Fibroblast of lung (primary cell): ENCODE data around the gene CEP192.

ENCODE experiments used
- EZH2 ChIP-seq: IDR thresholded peaks from 2 replicates; pipeline ENCODE4 v1.5.1; 2012; ENCODE audit warnings: low read length, control low read depth, mild to moderate bottlenecking; ENCODE audit errors: missing control alignments
- TF ChIP-seq, protein P1 (sequence below), 2 donors: IDR thresholded peaks in 1 of 2; conservative IDR thresholded peaks in 1 of 2; 1 replicate in 1 of 2; 2 replicates in 1 of 2; pipeline ENCODE4 v1.5.1; 2011 to 2012; ENCODE audit warnings: low read length in 2 of 2, control low read depth in 1 of 2, inconsistent platforms in 1 of 2, low read depth in 1 of 2, mild to moderate bottlenecking in 1 of 2

DNA sequence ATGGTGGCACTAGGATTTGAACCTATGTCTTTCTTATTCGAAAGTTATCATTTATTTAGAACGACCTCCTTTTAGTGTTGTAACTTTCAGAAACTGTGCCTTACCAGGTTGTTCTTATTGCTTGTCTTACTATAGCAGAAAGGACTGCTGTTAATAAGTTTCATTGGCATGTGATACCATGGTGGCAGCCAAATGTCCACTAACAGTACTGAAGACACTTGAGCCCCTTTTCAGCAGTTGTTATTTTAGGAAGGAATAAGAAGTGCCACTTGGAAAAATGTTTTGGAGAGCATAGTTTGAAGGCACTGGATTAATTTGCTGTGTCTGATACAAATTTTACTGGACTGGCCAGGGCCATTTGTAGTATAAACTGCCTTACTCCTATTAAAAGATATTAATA is 37.7 kb downstream of the CEP192 start:
- TF ChIP-seq, protein P1, sequence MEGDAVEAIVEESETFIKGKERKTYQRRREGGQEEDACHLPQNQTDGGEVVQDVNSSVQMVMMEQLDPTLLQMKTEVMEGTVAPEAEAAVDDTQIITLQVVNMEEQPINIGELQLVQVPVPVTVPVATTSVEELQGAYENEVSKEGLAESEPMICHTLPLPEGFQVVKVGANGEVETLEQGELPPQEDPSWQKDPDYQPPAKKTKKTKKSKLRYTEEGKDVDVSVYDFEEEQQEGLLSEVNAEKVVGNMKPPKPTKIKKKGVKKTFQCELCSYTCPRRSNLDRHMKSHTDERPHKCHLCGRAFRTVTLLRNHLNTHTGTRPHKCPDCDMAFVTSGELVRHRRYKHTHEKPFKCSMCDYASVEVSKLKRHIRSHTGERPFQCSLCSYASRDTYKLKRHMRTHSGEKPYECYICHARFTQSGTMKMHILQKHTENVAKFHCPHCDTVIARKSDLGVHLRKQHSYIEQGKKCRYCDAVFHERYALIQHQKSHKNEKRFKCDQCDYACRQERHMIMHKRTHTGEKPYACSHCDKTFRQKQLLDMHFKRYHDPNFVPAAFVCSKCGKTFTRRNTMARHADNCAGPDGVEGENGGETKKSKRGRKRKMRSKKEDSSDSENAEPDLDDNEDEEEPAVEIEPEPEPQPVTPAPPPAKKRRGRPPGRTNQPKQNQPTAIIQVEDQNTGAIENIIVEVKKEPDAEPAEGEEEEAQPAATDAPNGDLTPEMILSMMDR (conservative IDR thresholded peaks at IDR 0.05 in 1 of 2, IDR thresholded peaks at IDR 0.05 in 1 of 2; ENCODE audit: low read depth in 1 of 2, low read length in 2 of 2), result no peak
- no peak for TF ChIP-seq EZH2
